Measurements from ENCODE around the gene TMEM163. TPM values are rescaled to one million over a fixed set of nuclear protein-coding genes. Genes with fewer than 3 reads are reported as not detected.

The TMEM163 gene
- total RNA-seq, 1 donor from 2014 or later, result 31.9 TPM

DNA sequence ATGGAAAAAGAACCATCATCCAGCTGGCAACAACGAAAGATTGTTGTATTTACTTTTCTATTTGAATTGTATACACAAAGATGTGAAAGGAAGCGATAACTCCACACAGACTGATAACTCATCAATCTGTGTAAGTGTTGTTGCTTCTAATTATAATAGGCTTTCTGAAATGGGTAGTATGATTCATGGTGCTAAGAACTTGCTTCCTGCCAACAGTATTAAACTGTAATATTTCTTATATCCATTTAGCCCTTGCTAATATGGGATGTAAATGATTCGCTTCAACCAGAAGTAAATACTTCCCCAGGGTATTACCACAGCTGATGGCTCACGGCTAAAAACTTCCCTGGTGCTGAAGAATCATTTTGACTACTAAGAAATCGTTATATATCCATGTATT, 70.2 kb downstream of the TMEM163 start:
- TF ChIP-seq, protein P1, sequence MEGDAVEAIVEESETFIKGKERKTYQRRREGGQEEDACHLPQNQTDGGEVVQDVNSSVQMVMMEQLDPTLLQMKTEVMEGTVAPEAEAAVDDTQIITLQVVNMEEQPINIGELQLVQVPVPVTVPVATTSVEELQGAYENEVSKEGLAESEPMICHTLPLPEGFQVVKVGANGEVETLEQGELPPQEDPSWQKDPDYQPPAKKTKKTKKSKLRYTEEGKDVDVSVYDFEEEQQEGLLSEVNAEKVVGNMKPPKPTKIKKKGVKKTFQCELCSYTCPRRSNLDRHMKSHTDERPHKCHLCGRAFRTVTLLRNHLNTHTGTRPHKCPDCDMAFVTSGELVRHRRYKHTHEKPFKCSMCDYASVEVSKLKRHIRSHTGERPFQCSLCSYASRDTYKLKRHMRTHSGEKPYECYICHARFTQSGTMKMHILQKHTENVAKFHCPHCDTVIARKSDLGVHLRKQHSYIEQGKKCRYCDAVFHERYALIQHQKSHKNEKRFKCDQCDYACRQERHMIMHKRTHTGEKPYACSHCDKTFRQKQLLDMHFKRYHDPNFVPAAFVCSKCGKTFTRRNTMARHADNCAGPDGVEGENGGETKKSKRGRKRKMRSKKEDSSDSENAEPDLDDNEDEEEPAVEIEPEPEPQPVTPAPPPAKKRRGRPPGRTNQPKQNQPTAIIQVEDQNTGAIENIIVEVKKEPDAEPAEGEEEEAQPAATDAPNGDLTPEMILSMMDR (IDR thresholded peaks at IDR 0.05), result no peak
- Histone ChIP-seq H3K36me3 (no peaks in the 10 kb centered on the region), H3K27ac (no peak overlapping the region), H3K9me3 (no peaks in the 10 kb centered on the region), H3K27me3 (ENCODE audit: low read depth) (no peaks in the 10 kb centered on the region), H3K4me3 (no peak overlapping the region), H3K4me1 (no peaks in the 10 kb centered on the region)
- intact Hi-C loops (cut with DNase I), result no loop called here
- ATAC-seq (peak in 1 of 2 donors; percentile 16), DNase-seq (no peak)

DNA sequence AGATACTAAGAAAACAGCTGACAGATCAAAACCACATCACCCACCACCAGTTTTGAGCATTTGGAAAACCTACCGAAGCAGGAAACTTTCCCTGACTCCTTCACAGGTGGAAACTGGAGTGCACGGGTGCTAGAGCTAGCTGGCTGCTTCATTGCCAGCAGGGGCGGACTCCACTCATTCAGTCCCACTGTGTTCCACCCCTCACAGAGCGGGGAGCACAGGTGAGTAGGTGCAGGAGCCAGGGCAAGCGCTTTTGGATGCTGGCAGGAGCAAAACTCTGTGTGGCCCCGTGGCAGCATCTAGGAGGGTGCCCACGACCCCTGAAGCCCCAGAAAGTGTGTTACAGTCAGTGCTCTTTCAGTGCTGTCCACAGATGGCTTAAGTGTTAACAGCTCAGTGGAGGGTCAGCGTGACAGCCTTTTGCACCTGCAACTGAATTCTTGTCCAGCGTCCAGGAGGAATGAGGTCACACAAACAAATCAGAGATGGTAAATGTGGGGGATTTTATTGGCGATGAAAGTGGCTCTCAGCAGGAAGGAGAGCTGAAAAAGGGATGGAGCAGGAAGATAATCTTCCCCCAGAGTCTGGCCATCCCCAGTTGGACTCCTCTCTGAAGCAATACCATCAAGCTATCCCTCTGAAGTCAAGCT, 71.1 kb downstream of the TMEM163 start:
- ATAC-seq (peak in 1 of 2 donors; percentile 23), DNase-seq (no peak)
- H3K27ac ChIP-seq, result no peak overlapping the region
- no peaks in the 10 kb centered on the region for H3K9me3 ChIP-seq
- TF ChIP-seq, protein P1 (IDR thresholded peaks at IDR 0.05), result no peak
- no peaks in the 10 kb centered on the region for H3K36me3 ChIP-seq
- no peak overlapping the region for H3K4me3 ChIP-seq
- H3K27me3 ChIP-seq (ENCODE audit: low read depth), result no peaks in the 10 kb centered on the region
- H3K4me1 ChIP-seq, result no peaks in the 10 kb centered on the region
- intact Hi-C loops (cut with DNase I), result no loop called here

DNA sequence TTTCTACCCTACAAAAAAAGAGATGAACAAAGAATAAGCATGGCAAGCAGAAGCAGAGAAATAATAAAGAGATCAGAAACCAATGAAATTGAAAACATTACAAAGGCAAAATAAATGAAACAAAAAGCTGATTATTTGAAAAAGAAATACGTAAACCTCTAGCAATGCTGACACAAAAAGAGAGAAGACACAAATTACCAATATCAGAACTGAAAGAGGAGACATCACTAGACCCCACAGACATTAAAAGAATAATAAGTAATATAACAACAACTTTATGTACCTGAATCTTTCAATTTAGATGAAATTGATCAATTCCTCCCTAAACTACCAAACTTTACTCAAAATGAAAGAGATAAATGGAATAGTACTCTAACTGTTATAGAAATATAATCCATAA, 75.9 kb downstream of the TMEM163 start:
- Histone ChIP-seq H3K27me3 (ENCODE audit: low read depth) (no peaks in the 10 kb centered on the region), H3K9me3 (no peaks in the 10 kb centered on the region), H3K4me3 (no peak overlapping the region), H3K4me1 (no peaks in the 10 kb centered on the region), H3K27ac (no peak overlapping the region), H3K36me3 (no peaks in the 10 kb centered on the region)
- intact Hi-C loops (cut with DNase I), result no loop called here
- TF ChIP-seq, protein P1 (IDR thresholded peaks at IDR 0.05), result no peak
- DNase-seq, result no peak
- ATAC-seq, result no peak

DNA sequence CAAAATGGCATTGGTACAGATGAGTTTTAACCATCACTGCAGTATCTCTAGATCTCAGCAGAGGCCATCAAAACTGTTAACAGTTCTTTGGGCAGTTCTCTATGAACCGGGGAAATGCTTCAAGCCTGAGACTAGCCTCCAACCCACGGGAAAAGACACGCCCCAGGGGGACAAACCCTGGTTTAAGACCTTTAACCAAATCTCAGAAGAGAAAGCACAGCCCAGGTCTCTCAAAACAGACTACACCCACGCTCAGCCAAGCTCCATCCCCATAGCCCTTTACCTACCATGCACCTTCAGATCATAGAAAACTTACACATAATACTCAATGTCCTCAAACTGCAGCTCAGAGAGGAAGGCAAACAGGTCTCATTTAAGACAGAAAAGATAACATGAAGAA, 78.3 kb downstream of the TMEM163 start:
- Histone ChIP-seq H3K4me1 (no peaks in the 10 kb centered on the region), H3K4me3 (no peak overlapping the region), H3K27ac (no peak overlapping the region), H3K27me3 (ENCODE audit: low read depth) (no peaks in the 10 kb centered on the region), H3K36me3 (no peaks in the 10 kb centered on the region), H3K9me3 (no peaks in the 10 kb centered on the region)
- TF ChIP-seq, protein P1 (IDR thresholded peaks at IDR 0.05), result no peak
- intact Hi-C loops (cut with DNase I), result no loop called here
- ATAC-seq (no peak), DNase-seq (no peak)

DNA sequence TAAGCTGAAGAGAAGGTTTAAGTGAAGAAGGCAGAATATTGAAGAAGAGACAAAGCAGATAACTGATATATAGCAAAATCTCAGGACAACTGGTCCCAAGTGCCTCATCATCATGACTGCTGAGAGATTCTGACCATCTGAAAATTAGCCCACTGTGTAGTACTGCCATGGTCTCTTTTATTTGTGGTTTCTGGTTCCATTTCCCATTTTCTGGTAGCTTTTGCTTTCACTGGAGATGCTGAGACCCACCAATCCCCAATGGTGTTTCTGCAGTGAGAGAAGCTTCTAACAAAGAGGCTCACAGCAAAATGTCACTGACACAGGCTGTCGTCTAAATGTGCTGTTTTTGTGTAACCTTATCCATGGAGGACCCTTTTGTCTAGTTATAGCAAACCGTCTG, 79.5 kb downstream of the TMEM163 start:
- intact Hi-C loops (cut with DNase I), result no loop called here
- H3K27me3 ChIP-seq (ENCODE audit: low read depth), result no peaks in the 10 kb centered on the region
- H3K27ac ChIP-seq, result no peak overlapping the region
- TF ChIP-seq, protein P1 (IDR thresholded peaks at IDR 0.05), result no peak
- ATAC-seq (no peak), DNase-seq (no peak)
- H3K4me1 ChIP-seq, result no peaks in the 10 kb centered on the region
- no peaks in the 10 kb centered on the region for H3K9me3 ChIP-seq
- H3K36me3 ChIP-seq, result no peaks in the 10 kb centered on the region
- no peak overlapping the region for H3K4me3 ChIP-seq
